Lower leg skin (tissue), 3 donors: Measurements from ENCODE around the gene WHRN.

ENCODE experiments used
- CTCF ChIP-seq, 3 donors: fragments of 450-650 bp; IDR thresholded peaks; one replicate each; pipeline ENCODE4 v1.5.1; 2016; ENCODE audit warnings: antibody characterized with exemption in 3 of 3, mild to moderate bottlenecking in 3 of 3, moderate library complexity in 2 of 3
- POLR2A ChIP-seq, 2 donors: fragments of 450-650 bp; IDR thresholded peaks; one replicate each; pipeline ENCODE4 v1.6.1; 2016 to 2017; ENCODE audit warnings: antibody characterized with exemption in 2 of 2, mild to moderate bottlenecking in 1 of 2, moderate library complexity in 1 of 2

DNA sequence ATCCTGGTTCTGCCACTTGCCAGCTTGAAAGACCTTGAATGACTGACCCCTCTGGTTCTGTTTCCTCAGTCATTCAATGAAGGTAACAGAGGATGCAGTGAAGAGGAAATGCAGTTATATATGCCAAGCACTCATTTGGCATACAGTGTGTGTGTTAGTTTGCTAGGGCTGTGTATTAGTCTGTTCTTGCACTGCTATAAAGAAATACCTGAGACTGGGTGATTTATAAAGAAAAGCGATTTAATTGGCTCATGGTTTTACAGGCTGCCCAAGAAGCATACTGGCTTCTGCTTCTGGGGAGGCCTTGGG is 8.6 kb upstream of the WHRN start:
- TF ChIP-seq CTCF (IDR thresholded peaks at IDR 0.05) (no peak), POLR2A (IDR thresholded peaks at IDR 0.05) (no peak)
